ENCODE data around the gene FBXL7.

FBXL7 gene

DNA sequence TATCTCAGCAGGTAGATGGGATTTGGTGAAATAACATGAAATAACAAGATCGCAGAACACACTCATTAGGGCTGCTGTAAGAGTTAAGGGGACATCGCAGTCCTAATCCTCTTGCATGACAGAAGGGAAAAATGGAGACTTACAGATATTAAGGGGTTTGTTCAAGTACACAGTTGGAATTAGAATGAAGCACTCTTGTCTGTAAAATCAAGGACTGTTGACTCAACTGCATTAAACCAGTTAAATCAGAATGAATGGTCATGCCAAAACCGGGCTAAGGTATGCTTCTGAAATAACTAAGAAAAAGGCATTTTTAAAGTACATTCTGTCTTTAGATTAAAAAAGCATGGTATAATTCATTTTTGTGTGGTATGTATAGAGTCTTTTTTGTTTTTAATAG is 95.9 kb downstream of the FBXL7 start:
- in situ Hi-C loops (cut with MboI; ENCODE audit: low sequenced_read_pairs, unreplicated experiment) = no loop called here
- no peak for DNase-seq (ENCODE audit: low spot score)
- TF ChIP-seq, protein P1, sequence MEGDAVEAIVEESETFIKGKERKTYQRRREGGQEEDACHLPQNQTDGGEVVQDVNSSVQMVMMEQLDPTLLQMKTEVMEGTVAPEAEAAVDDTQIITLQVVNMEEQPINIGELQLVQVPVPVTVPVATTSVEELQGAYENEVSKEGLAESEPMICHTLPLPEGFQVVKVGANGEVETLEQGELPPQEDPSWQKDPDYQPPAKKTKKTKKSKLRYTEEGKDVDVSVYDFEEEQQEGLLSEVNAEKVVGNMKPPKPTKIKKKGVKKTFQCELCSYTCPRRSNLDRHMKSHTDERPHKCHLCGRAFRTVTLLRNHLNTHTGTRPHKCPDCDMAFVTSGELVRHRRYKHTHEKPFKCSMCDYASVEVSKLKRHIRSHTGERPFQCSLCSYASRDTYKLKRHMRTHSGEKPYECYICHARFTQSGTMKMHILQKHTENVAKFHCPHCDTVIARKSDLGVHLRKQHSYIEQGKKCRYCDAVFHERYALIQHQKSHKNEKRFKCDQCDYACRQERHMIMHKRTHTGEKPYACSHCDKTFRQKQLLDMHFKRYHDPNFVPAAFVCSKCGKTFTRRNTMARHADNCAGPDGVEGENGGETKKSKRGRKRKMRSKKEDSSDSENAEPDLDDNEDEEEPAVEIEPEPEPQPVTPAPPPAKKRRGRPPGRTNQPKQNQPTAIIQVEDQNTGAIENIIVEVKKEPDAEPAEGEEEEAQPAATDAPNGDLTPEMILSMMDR (IDR thresholded peaks at IDR 0.05; ENCODE audit: borderline replicate concordance, control extremely low read depth, extremely low read depth, insufficient read depth, missing control alignments) = no peak

DNA sequence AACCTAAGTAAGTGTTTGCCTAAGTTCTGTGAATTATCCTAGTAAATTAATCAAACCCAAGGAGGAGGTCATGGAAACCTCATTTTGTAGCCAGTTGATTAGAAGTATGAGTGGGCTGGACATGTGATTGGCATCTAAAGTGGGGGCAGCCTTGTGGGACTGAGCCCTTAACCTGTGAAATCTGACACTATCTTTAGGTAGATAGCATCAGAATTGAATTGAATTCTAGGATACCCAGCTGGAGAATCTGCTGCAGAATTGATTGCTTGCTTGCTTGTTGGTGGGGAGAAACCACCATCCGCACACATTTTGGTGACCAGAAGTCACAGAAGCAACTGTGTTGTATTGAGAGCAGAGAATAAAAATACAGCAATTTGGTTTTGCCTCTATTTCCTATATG is 97.0 kb downstream of the FBXL7 start:
- TF ChIP-seq, protein P1 (IDR thresholded peaks at IDR 0.05; ENCODE audit: borderline replicate concordance, control extremely low read depth, extremely low read depth, insufficient read depth, missing control alignments) = no peak
- no peak for DNase-seq (ENCODE audit: low spot score)
- in situ Hi-C loops (cut with MboI; ENCODE audit: low sequenced_read_pairs, unreplicated experiment) = no loop called here

DNA sequence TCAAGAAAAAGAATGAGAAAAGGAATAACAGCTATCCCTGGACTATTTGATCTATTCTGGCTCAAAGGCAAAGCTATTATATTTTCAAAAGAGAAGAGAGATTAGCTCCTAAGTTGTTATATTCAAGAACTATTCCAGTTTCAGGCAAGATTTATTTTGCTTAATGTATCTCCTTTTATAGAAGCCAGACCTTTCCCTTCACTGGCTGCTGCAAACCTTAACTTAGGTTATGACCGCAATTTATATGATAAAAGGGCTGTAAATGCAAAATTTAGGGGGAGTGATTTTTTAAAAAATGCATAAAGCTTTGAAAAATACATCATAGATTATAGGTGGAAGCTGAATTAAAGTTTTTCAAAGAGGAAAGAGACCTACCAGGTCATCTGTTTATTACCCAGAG is 97.8 kb downstream of the FBXL7 start:
- no peak for DNase-seq (ENCODE audit: low spot score)
- in situ Hi-C loops (cut with MboI; ENCODE audit: low sequenced_read_pairs, unreplicated experiment) = no loop called here
- TF ChIP-seq, protein P1 (IDR thresholded peaks at IDR 0.05; ENCODE audit: borderline replicate concordance, control extremely low read depth, extremely low read depth, insufficient read depth, missing control alignments) = no peak

DNA sequence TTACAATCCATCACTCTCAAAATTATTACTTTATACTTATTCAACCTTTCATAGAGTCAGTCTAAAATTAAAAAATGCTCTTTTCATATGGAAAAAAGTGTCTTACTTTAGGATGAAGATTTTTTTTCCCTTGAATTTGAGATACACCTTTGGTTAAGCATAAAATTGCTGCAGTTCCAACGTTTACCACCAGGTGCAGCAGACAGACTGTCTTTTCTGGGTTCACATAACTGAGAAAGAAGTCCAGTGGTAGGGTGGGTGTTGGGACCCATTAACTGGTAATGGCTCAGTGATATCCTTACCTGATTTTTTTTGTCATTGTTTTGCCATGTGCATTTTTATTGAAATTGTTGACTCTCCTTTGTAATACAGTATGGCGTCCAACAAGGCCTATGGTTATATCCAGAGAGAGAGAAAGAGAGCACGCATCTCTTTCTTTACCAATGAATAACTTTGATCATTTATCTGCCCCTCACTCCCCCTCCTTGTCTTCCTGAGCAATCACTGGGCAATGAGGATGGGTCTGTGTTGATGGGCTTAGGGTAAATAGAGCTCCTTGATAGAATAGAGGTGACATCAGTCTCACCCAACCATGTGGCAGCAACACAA is 98.4 kb downstream of the FBXL7 start:
- TF ChIP-seq, protein P1 (IDR thresholded peaks at IDR 0.05; ENCODE audit: borderline replicate concordance, control extremely low read depth, extremely low read depth, insufficient read depth, missing control alignments) = no peak
- no peak for DNase-seq (ENCODE audit: low spot score)
- in situ Hi-C loops (cut with MboI; ENCODE audit: low sequenced_read_pairs, unreplicated experiment) = no loop called here

DNA sequence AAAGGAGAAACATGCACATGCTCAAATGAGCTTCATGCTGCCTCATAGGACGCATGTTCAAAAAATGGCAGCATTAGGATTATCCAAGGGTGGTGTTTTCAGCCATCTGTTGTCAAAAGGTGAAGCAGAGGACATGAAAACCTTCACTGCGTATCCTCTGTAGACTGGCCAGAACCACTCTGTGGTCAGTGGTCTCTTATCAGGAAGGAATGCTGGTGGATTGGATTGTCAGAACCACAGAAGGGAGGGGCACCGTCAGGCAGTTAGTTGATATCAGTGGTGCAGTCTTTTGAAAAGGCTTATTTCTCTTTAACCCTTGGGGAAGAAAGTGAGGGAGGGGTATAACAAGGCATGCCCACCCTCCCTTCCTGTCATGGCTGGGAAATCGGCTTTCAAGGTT is 100.1 kb downstream of the FBXL7 start:
- DNase-seq (ENCODE audit: low spot score) = no peak
- TF ChIP-seq, protein P1 (IDR thresholded peaks at IDR 0.05; ENCODE audit: borderline replicate concordance, control extremely low read depth, extremely low read depth, insufficient read depth, missing control alignments) = no peak
- in situ Hi-C loops (cut with MboI; ENCODE audit: low sequenced_read_pairs, unreplicated experiment) = no loop called here

DNA sequence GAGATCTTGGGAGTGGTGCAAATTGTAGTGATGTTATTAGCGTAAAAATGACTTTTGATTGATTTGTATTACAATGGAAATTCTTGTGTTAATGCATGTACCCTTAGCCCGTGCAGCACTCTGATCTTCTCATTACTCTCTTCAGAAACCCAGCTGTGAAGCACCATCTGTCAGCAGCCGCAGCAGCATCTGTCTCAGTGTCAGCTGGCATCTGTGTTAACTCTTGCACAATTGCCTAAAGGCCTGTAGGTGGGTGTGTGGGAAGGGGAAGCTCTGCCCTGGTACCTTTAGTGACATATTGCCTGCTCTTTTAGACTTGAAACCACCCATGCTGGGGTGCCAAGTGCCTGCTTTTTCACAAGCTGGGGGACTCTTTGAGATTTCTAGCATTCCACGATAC is 101.3 kb downstream of the FBXL7 start:
- in situ Hi-C loops (cut with MboI; ENCODE audit: low sequenced_read_pairs, unreplicated experiment) = no loop called here
- no peak for DNase-seq (ENCODE audit: low spot score)
- TF ChIP-seq, protein P1 (IDR thresholded peaks at IDR 0.05; ENCODE audit: borderline replicate concordance, control extremely low read depth, extremely low read depth, insufficient read depth, missing control alignments) = no peak
